Amniotic epithelial cell (primary cell): ENCODE data around the gene DKKL1.
"Not testable (repeated sequence)": the region's sequence is repeated elsewhere in the genome, so short reads cannot be mapped to it uniquely, and the experiment has no call there.

Source experiments
- DNase-seq: peaks from one replicate; pipeline ENCODE4 v3.0.0-alpha.2; 2010; ENCODE audit warnings: low read depth

DKKL1 gene

GRCh38 chr19:49362048-49362928 is 1.4 kb upstream of the DKKL1 start, which contains the start of gene TEAD2:
Gene TEAD2, minus strand, starts transcription at chr19:49362416. Its CDS starts 2,341 bp downstream, at chr19:49360075.
- peak; percentile 19 for DNase-seq

GRCh38 chr19:49362929-49363267 is 779 bp upstream of the DKKL1 start:
- peak; percentile 24 for DNase-seq

- no peak for DNase-seq
These were observed 533 bp downstream of the DKKL1 start for GRCh38 chr19:49364083-49364737.

- DNase-seq, result no peak
These were observed 2.4 kb downstream of the DKKL1 start for GRCh38 chr19:49366110-49366509.

GRCh38 chr19:49368711-49369358 is 5.2 kb downstream of the DKKL1 start:
- DNase-seq, result no peak

GRCh38 chr19:49371184-49371583 is 7.5 kb downstream of the DKKL1 start:
- DNase-seq, result no peak

GRCh38 chr19:49373174-49373573 is 9.5 kb downstream of the DKKL1 start:
- not testable (repeated sequence) for DNase-seq

GRCh38 chr19:49374665-49375434 is 11.2 kb downstream of the DKKL1 start:
- no peak for DNase-seq

- DNase-seq, result no peak
These were observed 14.8 kb downstream of the DKKL1 start for GRCh38 chr19:49378512-49378911.

GRCh38 chr19:49380391-49380790 is 16.7 kb downstream of the DKKL1 start:
- no peak for DNase-seq

GRCh38 chr19:49382639-49383038 is 19.0 kb downstream of the DKKL1 start:
- DNase-seq, result no peak

GRCh38 chr19:49383599-49383998 is 19.9 kb downstream of the DKKL1 start:
- no peak for DNase-seq

GRCh38 chr19:49387936-49388372 is 24.3 kb downstream of the DKKL1 start, which contains the start of gene KASH5:
Gene KASH5, plus strand, starts transcription at chr19:49388249. Its CDS starts 2,635 bp downstream, at chr19:49390884.
- peak; percentile 52 for DNase-seq

- DNase-seq, result no peak
These were observed 25.7 kb downstream of the DKKL1 start for GRCh38 chr19:49389406-49389805.

- DNase-seq, result no peak
These were observed 26.7 kb downstream of the DKKL1 start for GRCh38 chr19:49390131-49390928.

GRCh38 chr19:49390929-49391359 is 27.3 kb downstream of the DKKL1 start:
- no peak for DNase-seq

GRCh38 chr19:49391581-49392399 is 28.1 kb downstream of the DKKL1 start:
- peak; percentile 56 for DNase-seq

GRCh38 chr19:49393881-49394280 is 30.2 kb downstream of the DKKL1 start:
- DNase-seq, result no peak

- DNase-seq, result peak; percentile 52
These were observed 32.1 kb downstream of the DKKL1 start for GRCh38 chr19:49395581-49396407.
